NB4 (cell line): ENCODE results near the gene CDC42EP3.
A peak's percentile ranks its signal among the peaks of the same experiment; 100 is the strongest.

ENCODE experiments used
- DNase-seq: peaks from one replicate; pipeline ENCODE4 v3.0.0; 2010; ENCODE audit warnings: low read depth
- H3K4me3 ChIP-seq: one replicate; pipeline ENCODE4 v1.5.1; 2011; ENCODE audit warnings: mild to moderate bottlenecking, low read depth, low read length, moderate library complexity
- CTCF ChIP-seq: IDR thresholded peaks from one replicate; pipeline ENCODE4 v1.5.1; 2012; ENCODE audit warnings: low read depth, low read length
- MAX ChIP-seq: IDR thresholded peaks from 2 replicates; pipeline ENCODE4 v1.6.1; 2011; ENCODE audit warnings: low read depth, low read length
- MYC ChIP-seq: IDR thresholded peaks from 2 replicates; pipeline ENCODE4 v1.6.1; 2011; ENCODE audit warnings: low read depth, low read length
- POLR2A ChIP-seq: IDR thresholded peaks from 2 replicates; pipeline ENCODE4 v1.6.1; 2011; ENCODE audit warnings: mild to moderate bottlenecking; ENCODE audit not compliant: insufficient read length; ENCODE audit errors: extremely low read depth

The CDC42EP3 gene

GRCh38 chr2:37617119-37617892 is 54.1 kb downstream of the CDC42EP3 start:
- no peak for DNase-seq

GRCh38 chr2:37616677-37617005 is 54.8 kb downstream of the CDC42EP3 start:
- DNase-seq, result no peak

More at GRCh38 chr2:37617119-37617892, 54.1 kb downstream of the CDC42EP3 start:
- TF ChIP-seq MYC (no peak), CTCF (no peak), MAX (no peak), POLR2A (no peak)
- no peak overlapping the region for H3K4me3 ChIP-seq

GRCh38 chr2:37615804-37616676 is 55.4 kb downstream of the CDC42EP3 start:
- H3K4me3 ChIP-seq, result no peak overlapping the region
- TF ChIP-seq CTCF, result no peak
- TF ChIP-seq MAX, result no peak
- TF ChIP-seq MYC, result no peak
- TF ChIP-seq POLR2A, result no peak
- DNase-seq, result peak; percentile 51

More at GRCh38 chr2:37616677-37617005, 54.8 kb downstream of the CDC42EP3 start:
- H3K4me3 ChIP-seq, result no peak overlapping the region
- TF ChIP-seq CTCF (no peak), POLR2A (no peak), MAX (no peak), MYC (no peak)

GRCh38 chr2:37614061-37614738 is 57.2 kb downstream of the CDC42EP3 start:
- DNase-seq, result no peak
- H3K4me3 ChIP-seq, result no peak overlapping the region
- TF ChIP-seq MAX (no peak), CTCF (no peak), POLR2A (no peak), MYC (no peak)

GRCh38 chr2:37612382-37612781 is 59.1 kb downstream of the CDC42EP3 start:
- DNase-seq, result no peak
- no peak overlapping the region for H3K4me3 ChIP-seq
- TF ChIP-seq MAX (no peak), POLR2A (no peak), MYC (no peak), CTCF (no peak)
